Panc1 (cell line): ENCODE measurements around the gene TSPAN10. TPM values are rescaled to one million over a fixed set of nuclear protein-coding genes. Genes with fewer than 3 reads are reported as not detected.
A peak's percentile ranks its signal among the peaks of the same experiment; 100 is the strongest.

Experiments used
- ATAC-seq: fragments of 200-7000 bp; cut with Tn5 transposase; 2 replicates; pipeline ENCODE4 v1.9.1; 2020; ENCODE audit warnings: mild to moderate bottlenecking, moderate library complexity
- BruUV-seq: library from RNA; stranded (reverse); fragments of 400-500 nt; replicated peaks from 2 replicates; lab custom pipeline; 2021; lab: Mats Ljungman, UMichigan
- CTCF ChIA-PET: fragments of 300-600 bp; sonication (Branson Sonifier 250); formaldehyde crosslinking; loops from one replicate; lab custom pipeline; 2022; ENCODE audit warnings: antibody characterized with exemption; lab: Charles Lee
- POLR2A ChIA-PET: fragments of 300-600 bp; sonication (Branson Sonifier 250); formaldehyde crosslinking; loops from one replicate; lab custom pipeline; 2022; ENCODE audit warnings: antibody characterized with exemption; lab: Charles Lee
- DNase-seq: peaks from one replicate; pipeline ENCODE4 v3.0.0-alpha.2; 2010; ENCODE audit warnings: low read depth, low spot score
- H3K27ac ChIP-seq: 2 replicates; pipeline ENCODE4 v1.5.1; 2011; ENCODE audit warnings: mild to moderate bottlenecking, low read length, inconsistent platforms
- H3K27me3 ChIP-seq: fragments of 200-500 bp; sonication (Bioruptor generic); 2 replicates; pipeline ENCODE4 v1.6.0; 2014; ENCODE audit warnings: low read length, inconsistent platforms; ENCODE audit not compliant: control insufficient read depth, insufficient read depth
- H3K36me3 ChIP-seq: fragments of 200-500 bp; sonication (Bioruptor generic); 2 replicates; pipeline ENCODE4 v1.5.1; 2014; ENCODE audit warnings: inconsistent platforms, mild to moderate bottlenecking, low read length, moderate library complexity; ENCODE audit not compliant: control insufficient read depth, insufficient read depth
- H3K4me1 ChIP-seq: 2 replicates; pipeline ENCODE4 v1.5.1; 2011; ENCODE audit warnings: inconsistent platforms, mild to moderate bottlenecking, low read length, moderate library complexity; ENCODE audit not compliant: control insufficient read depth, insufficient read depth
- H3K4me3 ChIP-seq, 2 experiments: 2 replicates each; pipeline ENCODE4 v1.5.1; 2011 to 2012; ENCODE audit warnings: low read depth in 2 of 2, low read length in 2 of 2, mild to moderate bottlenecking in 2 of 2, inconsistent platforms in 1 of 2, moderate library complexity in 1 of 2
- H3K9me3 ChIP-seq: fragments of 200-500 bp; sonication (Bioruptor generic); 2 replicates; pipeline ENCODE4 v1.5.1; 2014; ENCODE audit warnings: low read depth, mild to moderate bottlenecking, inconsistent platforms, low read length, moderate library complexity; ENCODE audit not compliant: control insufficient read depth, insufficient read depth
- POLR2AphosphoS5 ChIP-seq: IDR thresholded peaks from 2 replicates; pipeline ENCODE4 v1.6.1; 2012; ENCODE audit warnings: mild to moderate bottlenecking, low read depth, low read length, moderate library complexity
- SIN3A ChIP-seq: IDR thresholded peaks from 2 replicates; pipeline ENCODE4 v1.6.1; 2012; ENCODE audit warnings: low read depth, mild to moderate bottlenecking, low read length, moderate library complexity, borderline replicate concordance; ENCODE audit not compliant: insufficient read depth
- TCF7L2 ChIP-seq: IDR thresholded peaks from 2 replicates; pipeline ENCODE4 v1.6.1; 2011; ENCODE audit warnings: mild to moderate bottlenecking, low read depth, low read length, inconsistent platforms
- in situ Hi-C: cut with HindIII; loops from 2 replicates; pipeline ENCODE4 v1.10.0; 2016; ENCODE audit warnings: low sequenced_read_pairs, low pct_unique_long_range_greater_than_20kb
- intact Hi-C: fragments of 100-400 bp; cut with micrococcal nuclease; formaldehyde crosslinking; loops from one replicate; pipeline ENCODE4 v1.10.0; 2022; ENCODE audit not compliant: unreplicated experiment
- total RNA-seq: library from RNA; stranded (reverse); gene quantifications from one replicate; pipeline ENCODE4 v1.2.1, GENCODE V29; 2021; ENCODE audit not compliant: unreplicated experiment
- TF ChIP-seq, protein P1 (sequence below), 2 experiments: IDR thresholded peaks; 2 replicates each; pipeline ENCODE4 v1.6.1; 2011 to 2012; ENCODE audit warnings: low read depth in 2 of 2, control low read depth in 1 of 2, low read length in 1 of 2, mild to moderate bottlenecking in 1 of 2, moderate library complexity in 1 of 2; ENCODE audit not compliant: insufficient read depth in 1 of 2
- TF ChIP-seq, protein P2 (sequence below): fragments of 450-650 bp; IDR thresholded peaks from 2 replicates; pipeline ENCODE4 v1.5.1; 2017; ENCODE audit warnings: mild to moderate bottlenecking

The TSPAN10 gene
- total RNA-seq, 1 experiment from 2014 or later: 4.8 TPM

DNA sequence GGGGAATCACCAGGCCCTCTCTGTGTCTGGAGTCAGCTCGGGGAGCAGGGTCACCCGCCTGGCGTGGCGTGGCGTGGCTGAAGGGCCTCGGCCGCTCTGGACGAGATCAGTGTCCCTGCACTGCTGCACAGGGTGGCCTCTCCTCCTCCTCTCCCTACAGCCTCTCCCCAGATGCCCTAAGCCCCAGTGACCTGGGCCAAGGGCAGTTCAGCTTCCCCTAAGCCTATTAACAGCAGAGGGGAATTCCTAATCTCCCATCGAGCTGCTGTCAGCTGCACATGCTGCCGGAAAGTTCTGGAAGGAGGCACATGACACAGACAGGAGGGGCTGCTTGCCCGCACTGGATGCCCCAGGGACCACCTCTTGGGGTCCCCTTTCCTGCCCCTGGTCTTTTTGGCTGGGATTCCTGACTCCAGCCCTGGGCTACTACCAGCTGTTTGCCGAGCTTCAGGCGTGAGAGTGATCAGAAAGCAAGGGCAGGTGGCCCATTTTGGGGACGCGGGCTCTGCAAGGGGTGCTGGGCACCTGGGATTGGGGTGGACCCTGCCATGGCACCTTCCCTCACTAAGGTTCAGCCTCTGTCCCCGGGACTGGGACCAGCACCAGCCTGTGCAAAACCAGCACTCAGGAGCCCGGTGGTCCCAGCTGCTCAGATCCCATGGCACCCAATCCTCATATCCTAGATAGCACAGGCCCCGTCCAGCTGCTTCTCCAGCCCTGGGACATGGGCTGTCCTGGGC, 18.6 kb downstream of the TSPAN10 start:
- H3K27ac ChIP-seq: 0 out of 2 replicates have a peak overlapping the region, but pooled peaks have one; percentile 9
- no peaks in the 10 kb centered on the region for H3K27me3 ChIP-seq
- in situ Hi-C loops: no loop called here
- no peak for TF ChIP-seq TCF7L2
- no peak for TF ChIP-seq SIN3A
- TF ChIP-seq, protein P1, sequence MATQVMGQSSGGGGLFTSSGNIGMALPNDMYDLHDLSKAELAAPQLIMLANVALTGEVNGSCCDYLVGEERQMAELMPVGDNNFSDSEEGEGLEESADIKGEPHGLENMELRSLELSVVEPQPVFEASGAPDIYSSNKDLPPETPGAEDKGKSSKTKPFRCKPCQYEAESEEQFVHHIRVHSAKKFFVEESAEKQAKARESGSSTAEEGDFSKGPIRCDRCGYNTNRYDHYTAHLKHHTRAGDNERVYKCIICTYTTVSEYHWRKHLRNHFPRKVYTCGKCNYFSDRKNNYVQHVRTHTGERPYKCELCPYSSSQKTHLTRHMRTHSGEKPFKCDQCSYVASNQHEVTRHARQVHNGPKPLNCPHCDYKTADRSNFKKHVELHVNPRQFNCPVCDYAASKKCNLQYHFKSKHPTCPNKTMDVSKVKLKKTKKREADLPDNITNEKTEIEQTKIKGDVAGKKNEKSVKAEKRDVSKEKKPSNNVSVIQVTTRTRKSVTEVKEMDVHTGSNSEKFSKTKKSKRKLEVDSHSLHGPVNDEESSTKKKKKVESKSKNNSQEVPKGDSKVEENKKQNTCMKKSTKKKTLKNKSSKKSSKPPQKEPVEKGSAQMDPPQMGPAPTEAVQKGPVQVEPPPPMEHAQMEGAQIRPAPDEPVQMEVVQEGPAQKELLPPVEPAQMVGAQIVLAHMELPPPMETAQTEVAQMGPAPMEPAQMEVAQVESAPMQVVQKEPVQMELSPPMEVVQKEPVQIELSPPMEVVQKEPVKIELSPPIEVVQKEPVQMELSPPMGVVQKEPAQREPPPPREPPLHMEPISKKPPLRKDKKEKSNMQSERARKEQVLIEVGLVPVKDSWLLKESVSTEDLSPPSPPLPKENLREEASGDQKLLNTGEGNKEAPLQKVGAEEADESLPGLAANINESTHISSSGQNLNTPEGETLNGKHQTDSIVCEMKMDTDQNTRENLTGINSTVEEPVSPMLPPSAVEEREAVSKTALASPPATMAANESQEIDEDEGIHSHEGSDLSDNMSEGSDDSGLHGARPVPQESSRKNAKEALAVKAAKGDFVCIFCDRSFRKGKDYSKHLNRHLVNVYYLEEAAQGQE (IDR thresholded peaks at IDR 0.05; ENCODE audit: insufficient read depth in 1 of 2, low read depth in 2 of 2, low read length in 1 of 2): no peak
- TF ChIP-seq POLR2AphosphoS5: no peak
- TF ChIP-seq, protein P2, sequence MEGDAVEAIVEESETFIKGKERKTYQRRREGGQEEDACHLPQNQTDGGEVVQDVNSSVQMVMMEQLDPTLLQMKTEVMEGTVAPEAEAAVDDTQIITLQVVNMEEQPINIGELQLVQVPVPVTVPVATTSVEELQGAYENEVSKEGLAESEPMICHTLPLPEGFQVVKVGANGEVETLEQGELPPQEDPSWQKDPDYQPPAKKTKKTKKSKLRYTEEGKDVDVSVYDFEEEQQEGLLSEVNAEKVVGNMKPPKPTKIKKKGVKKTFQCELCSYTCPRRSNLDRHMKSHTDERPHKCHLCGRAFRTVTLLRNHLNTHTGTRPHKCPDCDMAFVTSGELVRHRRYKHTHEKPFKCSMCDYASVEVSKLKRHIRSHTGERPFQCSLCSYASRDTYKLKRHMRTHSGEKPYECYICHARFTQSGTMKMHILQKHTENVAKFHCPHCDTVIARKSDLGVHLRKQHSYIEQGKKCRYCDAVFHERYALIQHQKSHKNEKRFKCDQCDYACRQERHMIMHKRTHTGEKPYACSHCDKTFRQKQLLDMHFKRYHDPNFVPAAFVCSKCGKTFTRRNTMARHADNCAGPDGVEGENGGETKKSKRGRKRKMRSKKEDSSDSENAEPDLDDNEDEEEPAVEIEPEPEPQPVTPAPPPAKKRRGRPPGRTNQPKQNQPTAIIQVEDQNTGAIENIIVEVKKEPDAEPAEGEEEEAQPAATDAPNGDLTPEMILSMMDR: no peak
- H3K36me3 ChIP-seq: no peaks in the 10 kb centered on the region
- H3K4me3 ChIP-seq: no peak overlapping the region
- ATAC-seq (peak; percentile 52), DNase-seq (no peak)
- intact Hi-C loops: no loop called here
- no TSS peak for BruUV-seq
- ChIA-PET CTCF (no interaction called here), POLR2A (no interaction called here)
- H3K4me1 ChIP-seq: peaks cover 15% of the 10 kb centered on the region
- H3K9me3 ChIP-seq: no peaks in the 10 kb centered on the region

DNA sequence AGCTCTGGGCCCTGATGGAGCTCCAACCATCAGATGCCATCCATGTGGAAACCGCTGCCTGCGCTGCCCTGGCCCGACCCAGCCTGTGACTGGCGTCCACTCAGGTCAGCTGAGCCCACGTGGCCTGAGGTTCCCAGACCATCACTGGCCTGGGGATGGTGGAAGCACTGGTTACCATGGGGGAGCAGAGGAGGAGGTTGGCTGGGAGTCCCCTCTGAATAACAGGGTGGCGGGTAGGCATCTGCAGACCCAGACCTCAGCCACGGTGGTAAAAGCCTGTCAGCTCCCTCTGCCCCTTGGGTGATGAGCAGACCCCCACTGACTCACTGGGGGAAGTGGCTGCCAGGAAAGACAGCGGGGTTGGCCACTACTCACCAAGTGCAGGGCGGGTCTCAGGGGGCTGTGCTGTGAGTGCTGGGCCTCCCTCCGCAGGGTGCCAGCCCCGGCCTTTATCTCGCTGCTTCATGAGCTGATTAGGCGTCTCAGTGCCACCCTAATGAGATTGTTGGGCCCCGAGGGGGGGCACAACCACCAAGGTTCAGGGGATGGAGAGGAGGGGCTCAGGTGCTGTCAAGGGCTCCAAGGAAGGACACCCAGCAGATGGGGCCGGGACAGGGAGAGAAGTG, 19.2 kb downstream of the TSPAN10 start, which contains the start of gene PDE6G:
Gene PDE6G (minus strand): TSS at position 425 of the 626 bp plus-strand sequence. CDS start 3,237 bp downstream, outside the sequence.
- H3K9me3 ChIP-seq: no peaks in the 10 kb centered on the region
- BruUV-seq: no TSS peak
- in situ Hi-C loops (no loop called here), intact Hi-C loops (no loop called here)
- CTCF ChIA-PET: no interaction called here
- H3K27ac ChIP-seq: 0 out of 2 replicates have a peak within 1 kb of the TSS, but pooled peaks have one; percentile 9
- H3K4me3 ChIP-seq: no peak within 1 kb of the TSS
- DNase-seq: no peak
- no peaks in the 10 kb centered on the region for H3K27me3 ChIP-seq
- no peaks in the 10 kb centered on the region for H3K36me3 ChIP-seq
- TF ChIP-seq TCF7L2 (no peak), SIN3A (no peak), POLR2AphosphoS5 (no peak)
- TF ChIP-seq, protein P1 (IDR thresholded peaks at IDR 0.05; ENCODE audit: insufficient read depth in 1 of 2, low read depth in 2 of 2, low read length in 1 of 2): no peak
- TF ChIP-seq, protein P2: no peak
- POLR2A ChIA-PET: no interaction called here
- ATAC-seq: no peak
- peaks cover 9% of the 10 kb centered on the region for H3K4me1 ChIP-seq
